Thyroid gland (tissue), 4 donors: ENCODE measurements around the gene EYS. TPM values are rescaled to one million over a fixed set of nuclear protein-coding genes. Genes with fewer than 3 reads are reported as not detected.

Experiments used
- DNase-seq, 2 donors: peaks; one replicate each; pipeline ENCODE4 v3.0.0-alpha.2; 2019
- H3K27ac ChIP-seq, 3 donors: fragments of 200-600 bp; sonication (generic); 1 replicate in 2 of 3; 2 replicates in 1 of 3; pipeline ENCODE4 v1.5.1; 2016 to 2019; ENCODE audit warnings: mild to moderate bottlenecking in 1 of 3, moderate library complexity in 1 of 3
- H3K27me3 ChIP-seq: fragments of 200-600 bp; sonication (generic); one replicate; pipeline ENCODE4 v1.5.1; 2019
- H3K36me3 ChIP-seq, 2 donors: fragments of 200-600 bp; sonication (generic); one replicate each; pipeline ENCODE4 v1.5.1; 2016 to 2019
- H3K4me1 ChIP-seq, 2 donors: fragments of 200-600 bp; sonication (generic); one replicate each; pipeline ENCODE4 v1.5.1; 2017 to 2019
- H3K4me3 ChIP-seq, 3 donors: fragments of 200-600 bp; sonication (generic); replicated peaks in 1 of 3; 1 replicate in 2 of 3; 2 replicates in 1 of 3; pipeline ENCODE4 v1.5.1; 2016; ENCODE audit warnings: mild to moderate bottlenecking in 1 of 3
- H3K9me3 ChIP-seq: fragments of 200-600 bp; sonication (generic); one replicate; pipeline ENCODE4 v1.5.1; 2017
- CTCF ChIP-seq, 6 experiments: fragments of 200-600 bp in 3 of 6; fragments of 450-650 bp in 3 of 6; sonication (generic) in 3 of 6; IDR thresholded peaks; one replicate each; pipeline ENCODE4 v1.5.1; 2016 to 2019; ENCODE audit warnings: antibody characterized with exemption in 6 of 6, mild to moderate bottlenecking in 2 of 6, inconsistent platforms in 1 of 6, moderate library complexity in 1 of 6
- POLR2A ChIP-seq, 2 donors: fragments of 450-650 bp; IDR thresholded peaks; one replicate each; pipeline ENCODE4 v1.6.1; 2017; ENCODE audit warnings: antibody characterized with exemption in 2 of 2, mild to moderate bottlenecking in 2 of 2, moderate library complexity in 1 of 2
- WGBS, 2 donors: methylation state at CpG; one replicate each; pipeline ENCODE4 v1.1.5; 2017; 5-methylcytosine and 5-hydroxymethylcytosine counted together
- intact Hi-C: fragments of 100-400 bp; cut with DNase I; formaldehyde crosslinking; loops from one replicate; pipeline ENCODE4 v1.15.1; 2023
- total RNA-seq, 4 donors: library from RNA; depleted of rRNA; stranded (reverse); fragments of >200 nt; gene quantifications; one replicate each; pipeline ENCODE4 v1.2.3, GENCODE V29; 2016

The EYS gene
- total RNA-seq, 4 donors from 2014 or later = not detected

- TF ChIP-seq CTCF (IDR thresholded peaks at IDR 0.05) (no peak), POLR2A (IDR thresholded peaks at IDR 0.05) (no peak)
- Histone ChIP-seq H3K4me1 (no peaks in the 10 kb centered on the region), H3K36me3 (no peaks in the 10 kb centered on the region), H3K9me3 (no peaks in the 10 kb centered on the region), H3K27ac (no peak overlapping the region), H3K4me3 (no peak overlapping the region), H3K27me3 (no peaks in the 10 kb centered on the region)
- DNase-seq = no peak
- 77 to 79% methylated on average over 3 of the region's 3 CpGs for WGBS, 2 donors
- intact Hi-C loops = no loop called here
These were observed 928.9 kb downstream of the EYS start for GRCh38 chr6:64777941-64778785.

GRCh38 chr6:64776359-64776758, 930.7 kb downstream of the EYS start:
- Histone ChIP-seq H3K27me3 (no peaks in the 10 kb centered on the region), H3K4me3 (no peak overlapping the region), H3K36me3 (no peaks in the 10 kb centered on the region), H3K27ac (no peak overlapping the region), H3K9me3 (no peaks in the 10 kb centered on the region), H3K4me1 (no peaks in the 10 kb centered on the region)
- WGBS, 2 donors = 89 to 95% methylated on average over 1 of the region's 1 CpG
- DNase-seq = no peak
- TF ChIP-seq POLR2A (IDR thresholded peaks at IDR 0.05) (no peak), CTCF (IDR thresholded peaks at IDR 0.05) (no peak)
- intact Hi-C loops = no loop called here

- intact Hi-C loops = no loop called here
- H3K27ac ChIP-seq = no peak overlapping the region
- no peak for DNase-seq
- H3K9me3 ChIP-seq = no peaks in the 10 kb centered on the region
- no peak overlapping the region for H3K4me3 ChIP-seq
- no peaks in the 10 kb centered on the region for H3K27me3 ChIP-seq
- H3K4me1 ChIP-seq = no peaks in the 10 kb centered on the region
- TF ChIP-seq CTCF (IDR thresholded peaks at IDR 0.05) (no peak), POLR2A (IDR thresholded peaks at IDR 0.05) (no peak)
- WGBS, 2 donors = 26 to 33% methylated on average over 4 of the region's 4 CpGs
- H3K36me3 ChIP-seq = no peaks in the 10 kb centered on the region
These were observed 932.1 kb downstream of the EYS start for GRCh38 chr6:64774881-64775280.

GRCh38 chr6:64750910-64751309, 956.1 kb downstream of the EYS start:
- H3K9me3 ChIP-seq = no peaks in the 10 kb centered on the region
- no peak overlapping the region for H3K27ac ChIP-seq
- 80 to 89% methylated on average over 2 of the region's 2 CpGs for WGBS, 2 donors
- no peaks in the 10 kb centered on the region for H3K27me3 ChIP-seq
- H3K4me3 ChIP-seq = no peak overlapping the region
- TF ChIP-seq POLR2A (IDR thresholded peaks at IDR 0.05) (no peak), CTCF (IDR thresholded peaks at IDR 0.05) (no peak)
- no peaks in the 10 kb centered on the region for H3K36me3 ChIP-seq
- intact Hi-C loops = no loop called here
- H3K4me1 ChIP-seq = no peaks in the 10 kb centered on the region
- no peak for DNase-seq

- WGBS, 2 donors = 64 to 79% methylated on average over 1 of the region's 1 CpG
- no peaks in the 10 kb centered on the region for H3K36me3 ChIP-seq
- H3K27me3 ChIP-seq = no peaks in the 10 kb centered on the region
- no peak overlapping the region for H3K27ac ChIP-seq
- TF ChIP-seq POLR2A (IDR thresholded peaks at IDR 0.05) (no peak), CTCF (IDR thresholded peaks at IDR 0.05) (no peak)
- intact Hi-C loops = no loop called here
- H3K9me3 ChIP-seq = no peaks in the 10 kb centered on the region
- no peak for DNase-seq
- no peaks in the 10 kb centered on the region for H3K4me1 ChIP-seq
- no peak overlapping the region for H3K4me3 ChIP-seq
These were observed 969.6 kb downstream of the EYS start for GRCh38 chr6:64737418-64737817.
